Measurements from ENCODE around the gene ZSWIM8. TPM values are rescaled to one million over a fixed set of nuclear protein-coding genes. Genes with fewer than 3 reads are reported as not detected.
A peak's percentile ranks its signal among the peaks of the same experiment; 100 is the strongest.

Gene ZSWIM8
- total and polyA plus RNA-seq, 2 experiments from 2014 or later = 20.5 to 30.4 TPM

DNA sequence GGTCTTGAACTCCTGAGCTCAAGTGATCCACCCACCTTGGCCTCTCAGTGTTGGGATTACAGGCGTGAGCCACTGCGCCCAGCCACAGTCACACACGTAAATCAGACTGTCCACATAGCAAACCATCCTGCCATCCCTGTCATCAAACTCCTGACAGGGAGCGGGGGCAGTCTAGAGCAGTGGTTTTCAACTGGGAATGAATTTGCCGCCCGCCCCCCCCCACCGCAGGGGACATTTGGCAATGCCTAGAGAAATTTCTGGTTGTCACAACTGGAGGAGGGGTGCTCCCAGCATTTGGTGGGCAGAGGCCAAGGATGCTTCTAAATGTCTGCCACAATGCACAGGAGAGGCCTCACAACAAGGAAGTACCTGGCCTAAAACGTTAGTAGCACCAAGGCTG, 64.8 kb downstream of the ZSWIM8 start (continued):
- TF ChIP-seq, protein P1, sequence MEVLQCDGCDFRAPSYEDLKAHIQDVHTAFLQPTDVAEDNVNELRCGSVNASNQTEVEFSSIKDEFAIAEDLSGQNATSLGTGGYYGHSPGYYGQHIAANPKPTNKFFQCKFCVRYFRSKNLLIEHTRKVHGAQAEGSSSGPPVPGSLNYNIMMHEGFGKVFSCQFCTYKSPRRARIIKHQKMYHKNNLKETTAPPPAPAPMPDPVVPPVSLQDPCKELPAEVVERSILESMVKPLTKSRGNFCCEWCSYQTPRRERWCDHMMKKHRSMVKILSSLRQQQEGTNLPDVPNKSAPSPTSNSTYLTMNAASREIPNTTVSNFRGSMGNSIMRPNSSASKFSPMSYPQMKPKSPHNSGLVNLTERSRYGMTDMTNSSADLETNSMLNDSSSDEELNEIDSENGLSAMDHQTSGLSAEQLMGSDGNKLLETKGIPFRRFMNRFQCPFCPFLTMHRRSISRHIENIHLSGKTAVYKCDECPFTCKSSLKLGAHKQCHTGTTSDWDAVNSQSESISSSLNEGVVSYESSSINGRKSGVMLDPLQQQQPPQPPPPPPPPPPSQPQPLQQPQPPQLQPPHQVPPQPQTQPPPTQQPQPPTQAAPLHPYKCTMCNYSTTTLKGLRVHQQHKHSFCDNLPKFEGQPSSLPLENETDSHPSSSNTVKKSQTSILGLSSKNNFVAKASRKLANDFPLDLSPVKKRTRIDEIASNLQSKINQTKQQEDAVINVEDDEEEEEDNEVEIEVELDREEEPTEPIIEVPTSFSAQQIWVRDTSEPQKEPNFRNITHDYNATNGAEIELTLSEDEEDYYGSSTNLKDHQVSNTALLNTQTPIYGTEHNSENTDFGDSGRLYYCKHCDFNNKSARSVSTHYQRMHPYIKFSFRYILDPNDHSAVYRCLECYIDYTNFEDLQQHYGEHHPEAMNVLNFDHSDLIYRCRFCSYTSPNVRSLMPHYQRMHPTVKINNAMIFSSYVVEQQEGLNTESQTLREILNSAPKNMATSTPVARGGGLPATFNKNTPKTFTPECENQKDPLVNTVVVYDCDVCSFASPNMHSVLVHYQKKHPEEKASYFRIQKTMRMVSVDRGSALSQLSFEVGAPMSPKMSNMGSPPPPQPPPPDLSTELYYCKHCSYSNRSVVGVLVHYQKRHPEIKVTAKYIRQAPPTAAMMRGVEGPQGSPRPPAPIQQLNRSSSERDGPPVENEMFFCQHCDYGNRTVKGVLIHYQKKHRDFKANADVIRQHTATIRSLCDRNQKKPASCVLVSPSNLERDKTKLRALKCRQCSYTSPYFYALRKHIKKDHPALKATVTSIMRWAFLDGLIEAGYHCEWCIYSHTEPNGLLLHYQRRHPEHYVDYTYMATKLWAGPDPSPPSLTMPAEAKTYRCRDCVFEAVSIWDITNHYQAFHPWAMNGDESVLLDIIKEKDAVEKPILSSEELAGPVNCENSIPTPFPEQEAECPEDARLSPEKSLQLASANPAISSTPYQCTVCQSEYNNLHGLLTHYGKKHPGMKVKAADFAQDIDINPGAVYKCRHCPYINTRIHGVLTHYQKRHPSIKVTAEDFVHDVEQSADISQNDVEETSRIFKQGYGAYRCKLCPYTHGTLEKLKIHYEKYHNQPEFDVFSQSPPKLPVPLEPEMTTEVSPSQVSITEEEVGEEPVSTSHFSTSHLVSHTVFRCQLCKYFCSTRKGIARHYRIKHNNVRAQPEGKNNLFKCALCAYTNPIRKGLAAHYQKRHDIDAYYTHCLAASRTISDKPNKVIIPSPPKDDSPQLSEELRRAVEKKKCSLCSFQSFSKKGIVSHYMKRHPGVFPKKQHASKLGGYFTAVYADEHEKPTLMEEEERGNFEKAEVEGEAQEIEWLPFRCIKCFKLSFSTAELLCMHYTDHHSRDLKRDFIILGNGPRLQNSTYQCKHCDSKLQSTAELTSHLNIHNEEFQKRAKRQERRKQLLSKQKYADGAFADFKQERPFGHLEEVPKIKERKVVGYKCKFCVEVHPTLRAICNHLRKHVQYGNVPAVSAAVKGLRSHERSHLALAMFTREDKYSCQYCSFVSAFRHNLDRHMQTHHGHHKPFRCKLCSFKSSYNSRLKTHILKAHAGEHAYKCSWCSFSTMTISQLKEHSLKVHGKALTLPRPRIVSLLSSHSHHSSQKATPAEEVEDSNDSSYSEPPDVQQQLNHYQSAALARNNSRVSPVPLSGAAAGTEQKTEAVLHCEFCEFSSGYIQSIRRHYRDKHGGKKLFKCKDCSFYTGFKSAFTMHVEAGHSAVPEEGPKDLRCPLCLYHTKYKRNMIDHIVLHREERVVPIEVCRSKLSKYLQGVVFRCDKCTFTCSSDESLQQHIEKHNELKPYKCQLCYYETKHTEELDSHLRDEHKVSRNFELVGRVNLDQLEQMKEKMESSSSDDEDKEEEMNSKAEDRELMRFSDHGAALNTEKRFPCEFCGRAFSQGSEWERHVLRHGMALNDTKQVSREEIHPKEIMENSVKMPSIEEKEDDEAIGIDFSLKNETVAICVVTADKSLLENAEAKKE (CRISPR knock-in tag; IDR thresholded peaks at IDR 0.05) = no peak
- TF ChIP-seq, protein P2, sequence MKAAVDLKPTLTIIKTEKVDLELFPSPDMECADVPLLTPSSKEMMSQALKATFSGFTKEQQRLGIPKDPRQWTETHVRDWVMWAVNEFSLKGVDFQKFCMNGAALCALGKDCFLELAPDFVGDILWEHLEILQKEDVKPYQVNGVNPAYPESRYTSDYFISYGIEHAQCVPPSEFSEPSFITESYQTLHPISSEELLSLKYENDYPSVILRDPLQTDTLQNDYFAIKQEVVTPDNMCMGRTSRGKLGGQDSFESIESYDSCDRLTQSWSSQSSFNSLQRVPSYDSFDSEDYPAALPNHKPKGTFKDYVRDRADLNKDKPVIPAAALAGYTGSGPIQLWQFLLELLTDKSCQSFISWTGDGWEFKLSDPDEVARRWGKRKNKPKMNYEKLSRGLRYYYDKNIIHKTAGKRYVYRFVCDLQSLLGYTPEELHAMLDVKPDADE (IDR thresholded peaks at IDR 0.05) = no peak
- TF ChIP-seq JUNB (IDR thresholded peaks at IDR 0.05; ENCODE audit: unreplicated experiment) = no peak

GRCh38 chr10:73850863-73851461, 65.6 kb downstream of the ZSWIM8 start:
- Histone ChIP-seq H4K20me1 (replicated peaks; ENCODE audit: insufficient read depth) (peaks cover 14% of the 10 kb centered on the region), H3K36me3 (ENCODE audit: insufficient read depth) (peaks cover 25% of the 10 kb centered on the region), H2AFZ (no peak overlapping the region), H3K9me2 (ENCODE audit: insufficient read depth) (no peaks in the 10 kb centered on the region), H3K4me3 (no peak overlapping the region), H3F3A (replicated peaks; ENCODE audit: low read depth) (peaks cover 20% of the 10 kb centered on the region), H3K79me2 (replicated peaks; ENCODE audit: insufficient read depth) (peaks cover 8% of the 10 kb centered on the region; the same call in 1 of the 2 replicates), H3K4me2 (no peak overlapping the region), H3K27me3 (ENCODE audit: insufficient read depth) (no peaks in the 10 kb centered on the region), H3K27ac (ENCODE audit: low read depth) (no peak overlapping the region; the same call in none of the 2 replicates), H3K4me1 (ENCODE audit: insufficient read depth) (peaks cover 5% of the 10 kb centered on the region; the same call in 1 of the 2 replicates)
- DNase-seq (ENCODE audit: low spot score) (peak; percentile 43), ATAC-seq (peak; percentile 20; the same call in 2 of the 3 replicates)
- peaks cover 60% of the 10 kb centered on the region for H3K36me3 Mint-ChIP-seq (ENCODE audit: low read depth)
- H3K27me3 Mint-ChIP-seq (ENCODE audit: insufficient read depth, low read depth, poor library complexity) = no peaks in the 10 kb centered on the region
- peaks cover 33% of the 10 kb centered on the region for H3K4me1 Mint-ChIP-seq
- no peaks in the 10 kb centered on the region for H3K9me3 Mint-ChIP-seq
- H3K4me3 Mint-ChIP-seq = no peak overlapping the region
- no peak overlapping the region for H3K27ac Mint-ChIP-seq
- TF ChIP-seq ZNF114 (CRISPR knock-in tag; IDR thresholded peaks at IDR 0.05) (no peak), STAT1 (IDR thresholded peaks at IDR 0.05; ENCODE audit: unreplicated experiment) (no peak), REST (IDR thresholded peaks at IDR 0.05; ENCODE audit: unreplicated experiment) (no peak)

All from GM23338 (cell line).